GM12872 (cell line): ENCODE results near the gene BEST4.

Experiments
- CTCF ChIP-seq: IDR thresholded peaks from 3 replicates; pipeline ENCODE4 v1.5.1; 2011; ENCODE audit warnings: low read depth, mild to moderate bottlenecking, low read length, moderate library complexity; ENCODE audit not compliant: insufficient read depth

The BEST4 gene

GRCh38 chr1:44821240-44821715 lies 33.3 kb upstream of the BEST4 start:
- no peak for TF ChIP-seq CTCF

- no peak for TF ChIP-seq CTCF
Observed at GRCh38 chr1:44820328-44821239, 32.6 kb upstream of the BEST4 start.

- TF ChIP-seq CTCF, result peak; percentile 19; the same call in 1 of the 3 replicates
Observed at GRCh38 chr1:44819608-44820327, 31.8 kb upstream of the BEST4 start.

GRCh38 chr1:44819196-44819607 lies 31.2 kb upstream of the BEST4 start:
- TF ChIP-seq CTCF, result no peak

- TF ChIP-seq CTCF, result no peak
Observed at GRCh38 chr1:44817771-44818495, 30.0 kb upstream of the BEST4 start.

- TF ChIP-seq CTCF, result no peak
Observed at GRCh38 chr1:44817307-44817706, 29.3 kb upstream of the BEST4 start.
